ENCODE data around the gene CSNK1A1. TPM values are rescaled to one million over a fixed set of nuclear protein-coding genes. Genes with fewer than 3 reads are reported as not detected.
"Not testable (repeated sequence)": the region's sequence is repeated elsewhere in the genome, so short reads cannot be mapped to it uniquely, and the experiment has no call there.

The CSNK1A1 gene
- total and polyA plus RNA-seq, 2 experiments from 2014 or later, result 106 to 231 TPM

DNA sequence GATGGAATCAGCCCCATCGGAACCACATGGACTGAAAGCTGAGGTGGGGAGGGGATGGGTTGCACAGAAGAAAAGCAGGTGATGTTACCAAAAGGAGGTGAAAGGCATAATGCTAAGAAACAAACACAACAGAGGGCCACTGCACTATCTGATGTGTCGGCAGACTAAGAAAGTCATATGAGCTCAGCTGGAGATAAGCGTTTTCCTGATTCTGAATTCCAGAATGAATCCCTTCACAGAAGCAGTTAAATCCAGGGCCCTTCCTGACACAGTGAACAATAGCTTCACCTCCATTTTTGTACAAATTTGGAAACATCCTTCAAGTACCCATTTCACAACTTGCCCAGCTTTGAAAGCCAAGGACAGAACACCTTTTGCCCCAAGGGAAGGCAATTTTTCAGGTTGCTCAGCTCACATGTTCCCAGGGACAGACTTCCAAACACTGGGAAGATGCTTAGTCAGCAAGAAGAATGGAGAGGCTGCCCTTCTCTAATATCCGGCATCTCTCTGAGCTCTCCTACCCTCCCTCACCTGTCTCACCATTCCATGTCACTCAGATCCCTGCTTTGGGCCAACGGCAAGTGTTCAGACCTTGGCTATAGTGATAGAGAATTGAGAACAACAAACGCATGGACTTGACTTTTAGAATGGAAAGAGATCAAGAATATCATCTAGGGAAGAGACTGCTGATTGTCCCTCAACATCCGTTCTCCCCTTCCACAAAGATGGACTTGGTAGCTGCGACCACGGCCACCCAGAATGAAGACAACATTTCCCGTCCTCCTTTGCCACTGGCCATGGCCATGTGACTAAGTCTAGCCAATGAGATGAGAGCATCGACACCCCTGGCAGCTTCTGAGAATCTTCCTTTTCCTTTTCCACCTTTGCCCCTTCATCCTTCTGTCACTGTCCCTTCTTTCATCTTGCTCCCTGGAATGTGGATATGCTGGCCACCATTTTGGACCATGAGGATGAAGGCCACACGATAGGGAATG is 103.6 kb downstream of the CSNK1A1 start:
- peak overlapping the region; percentile 33 for H2AFZ ChIP-seq
- H4K20me1 ChIP-seq (ENCODE audit: insufficient read depth, poor library complexity, severe bottlenecking), result no peaks in the 10 kb centered on the region
- H3K27me3 ChIP-seq, result no peaks in the 10 kb centered on the region
- H3K36me3 ChIP-seq (replicated peaks; ENCODE audit: insufficient read depth, low read depth), result no peaks in the 10 kb centered on the region
- H3K79me2 ChIP-seq, result no peaks in the 10 kb centered on the region
- no peak for TF ChIP-seq EZH2 (IDR thresholded peaks at IDR 0.05; ENCODE audit: borderline replicate concordance)
- TF ChIP-seq, protein P1, sequence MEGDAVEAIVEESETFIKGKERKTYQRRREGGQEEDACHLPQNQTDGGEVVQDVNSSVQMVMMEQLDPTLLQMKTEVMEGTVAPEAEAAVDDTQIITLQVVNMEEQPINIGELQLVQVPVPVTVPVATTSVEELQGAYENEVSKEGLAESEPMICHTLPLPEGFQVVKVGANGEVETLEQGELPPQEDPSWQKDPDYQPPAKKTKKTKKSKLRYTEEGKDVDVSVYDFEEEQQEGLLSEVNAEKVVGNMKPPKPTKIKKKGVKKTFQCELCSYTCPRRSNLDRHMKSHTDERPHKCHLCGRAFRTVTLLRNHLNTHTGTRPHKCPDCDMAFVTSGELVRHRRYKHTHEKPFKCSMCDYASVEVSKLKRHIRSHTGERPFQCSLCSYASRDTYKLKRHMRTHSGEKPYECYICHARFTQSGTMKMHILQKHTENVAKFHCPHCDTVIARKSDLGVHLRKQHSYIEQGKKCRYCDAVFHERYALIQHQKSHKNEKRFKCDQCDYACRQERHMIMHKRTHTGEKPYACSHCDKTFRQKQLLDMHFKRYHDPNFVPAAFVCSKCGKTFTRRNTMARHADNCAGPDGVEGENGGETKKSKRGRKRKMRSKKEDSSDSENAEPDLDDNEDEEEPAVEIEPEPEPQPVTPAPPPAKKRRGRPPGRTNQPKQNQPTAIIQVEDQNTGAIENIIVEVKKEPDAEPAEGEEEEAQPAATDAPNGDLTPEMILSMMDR (IDR thresholded peaks at IDR 0.05; ENCODE audit: poor library complexity), result no peak
- H3K27ac ChIP-seq, result peak overlapping the region; percentile 86
- WGBS (ENCODE audit: low lambda C conversion rate, missing lambda C conversion rate), result 79% methylated on average over 12 of the region's 12 CpGs
- H3K4me2 ChIP-seq, result no peak overlapping the region
- no peak for DNase-seq (ENCODE audit: low spot score)
- H3K9me2 ChIP-seq (replicated peaks; ENCODE audit: insufficient read depth), result no peaks in the 10 kb centered on the region
- no peaks in the 10 kb centered on the region for H3K9me3 ChIP-seq (ENCODE audit: low read depth)
- H3K4me1 ChIP-seq (ENCODE audit: insufficient read depth), result peaks cover 22% of the 10 kb centered on the region
- no peak overlapping the region for H3K4me3 ChIP-seq

DNA sequence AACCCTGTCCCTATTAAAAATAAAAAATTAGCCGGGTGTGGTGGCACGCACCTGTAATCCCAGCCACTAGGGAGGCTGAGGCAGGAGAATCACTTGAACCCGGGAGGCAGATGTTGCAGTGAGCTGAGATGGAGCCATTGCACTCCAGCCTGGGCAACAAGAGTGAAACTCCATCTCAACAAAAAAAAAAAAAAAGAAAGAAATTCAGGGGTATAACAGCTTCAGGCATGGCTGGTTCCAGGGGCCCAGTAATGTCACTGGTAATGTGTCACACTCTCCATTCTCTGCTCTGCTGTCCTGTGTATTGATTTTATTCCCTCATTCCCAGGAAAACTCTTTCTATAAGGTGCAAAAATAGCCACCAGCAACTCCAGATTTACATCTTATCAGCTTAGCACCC is 104.4 kb downstream of the CSNK1A1 start:
- not testable (repeated sequence) for H3K9me2 ChIP-seq (replicated peaks; ENCODE audit: insufficient read depth); H2AFZ ChIP-seq; H4K20me1 ChIP-seq (ENCODE audit: insufficient read depth, poor library complexity, severe bottlenecking); H3K4me2 ChIP-seq; H3K27me3 ChIP-seq; H3K4me3 ChIP-seq; H3K9me3 ChIP-seq (ENCODE audit: low read depth); DNase-seq (ENCODE audit: low spot score); H3K36me3 ChIP-seq (replicated peaks; ENCODE audit: insufficient read depth, low read depth); H3K79me2 ChIP-seq
- WGBS (ENCODE audit: low lambda C conversion rate, missing lambda C conversion rate), result 95% methylated on average over 3 of the region's 3 CpGs
- Histone ChIP-seq H3K27ac (peak overlapping the region; percentile 86), H3K4me1 (ENCODE audit: insufficient read depth) (peaks cover 14% of the 10 kb centered on the region)

DNA sequence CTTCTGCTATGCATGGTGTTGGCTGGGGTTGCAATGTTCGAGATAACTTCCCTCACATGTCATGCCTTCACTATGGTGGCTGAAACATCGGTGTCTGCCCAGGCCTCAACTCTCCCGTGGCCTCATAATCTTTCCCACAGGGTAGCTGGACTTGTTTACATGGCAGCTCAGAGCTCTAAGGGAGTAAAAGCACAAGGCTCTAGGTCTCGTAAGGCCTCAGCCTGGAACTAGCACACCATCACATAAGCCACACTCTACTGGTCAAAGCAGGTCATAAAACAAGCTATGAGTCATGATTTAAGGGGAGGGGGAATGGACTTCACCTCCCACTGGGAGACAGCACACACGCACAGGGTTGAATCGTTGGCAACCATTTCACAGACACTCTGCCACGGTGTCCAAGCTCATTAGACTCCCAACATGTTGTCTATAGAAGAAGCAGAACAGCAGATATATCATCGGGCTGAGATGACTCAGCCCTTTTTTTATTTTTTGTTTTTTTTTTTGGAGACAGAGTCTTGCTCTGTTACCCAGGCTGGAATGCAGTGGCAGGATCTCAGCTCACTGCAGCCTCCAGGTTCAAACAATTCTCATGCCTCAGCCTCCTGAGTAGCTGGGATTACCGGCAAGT is 105.4 kb downstream of the CSNK1A1 start:
- H4K20me1 ChIP-seq (ENCODE audit: insufficient read depth, poor library complexity, severe bottlenecking), result no peaks in the 10 kb centered on the region
- H3K79me2 ChIP-seq, result no peaks in the 10 kb centered on the region
- TF ChIP-seq, protein P1 (IDR thresholded peaks at IDR 0.05; ENCODE audit: poor library complexity), result no peak
- TF ChIP-seq EZH2phosphoT487 (IDR thresholded peaks at IDR 0.05; ENCODE audit: low read depth, severe bottlenecking, unreplicated experiment) (no peak), EZH2 (IDR thresholded peaks at IDR 0.05; ENCODE audit: borderline replicate concordance) (no peak)
- H3K9me2 ChIP-seq (replicated peaks; ENCODE audit: insufficient read depth), result no peaks in the 10 kb centered on the region
- DNase-seq (ENCODE audit: low spot score), result peak; percentile 85
- H3K9me3 ChIP-seq (ENCODE audit: low read depth), result no peaks in the 10 kb centered on the region
- 43% methylated on average over 9 of the region's 9 CpGs for WGBS (ENCODE audit: low lambda C conversion rate, missing lambda C conversion rate)
- H3K36me3 ChIP-seq (replicated peaks; ENCODE audit: insufficient read depth, low read depth), result no peaks in the 10 kb centered on the region
- peak overlapping the region; percentile 0 for H2AFZ ChIP-seq
- H3K4me1 ChIP-seq (ENCODE audit: insufficient read depth), result peaks cover 7% of the 10 kb centered on the region
- no peak overlapping the region for H3K4me3 ChIP-seq
- peak overlapping the region; percentile 86 for H3K27ac ChIP-seq
- H3K4me2 ChIP-seq, result no peak overlapping the region
- no peaks in the 10 kb centered on the region for H3K27me3 ChIP-seq

DNA sequence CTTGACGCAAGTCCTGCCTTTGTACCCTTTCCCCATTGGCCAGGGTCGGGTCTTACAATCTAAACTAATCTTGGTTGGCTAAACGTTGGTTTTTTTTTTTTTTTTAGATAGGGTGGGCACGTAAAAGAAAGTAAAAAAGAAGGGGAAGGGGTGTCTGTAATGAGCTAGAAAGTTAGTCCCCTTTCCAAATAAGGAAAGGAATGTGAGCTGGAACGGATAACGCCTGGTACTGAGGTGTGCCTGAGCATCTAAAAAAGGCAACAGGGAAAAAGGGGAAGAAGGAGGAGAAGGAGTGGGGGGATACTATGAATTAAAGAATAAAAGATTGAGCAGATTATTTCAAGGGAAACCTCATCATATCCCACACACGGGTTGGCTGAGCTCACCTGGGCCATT is 105.9 kb downstream of the CSNK1A1 start:
- Histone ChIP-seq H3K4me1 (ENCODE audit: insufficient read depth) (peaks cover 1% of the 10 kb centered on the region), H3K4me3 (no peak overlapping the region), H3K79me2 (no peaks in the 10 kb centered on the region), H3K9me3 (ENCODE audit: low read depth) (no peaks in the 10 kb centered on the region), H3K27me3 (no peaks in the 10 kb centered on the region), H3K36me3 (replicated peaks; ENCODE audit: insufficient read depth, low read depth) (no peaks in the 10 kb centered on the region), H2AFZ (peak overlapping the region; percentile 0), H3K4me2 (no peak overlapping the region), H3K9me2 (replicated peaks; ENCODE audit: insufficient read depth) (no peaks in the 10 kb centered on the region), H4K20me1 (ENCODE audit: insufficient read depth, poor library complexity, severe bottlenecking) (no peaks in the 10 kb centered on the region), H3K27ac (peak overlapping the region; percentile 86)
- DNase-seq (ENCODE audit: low spot score), result no peak
- TF ChIP-seq, protein P1 (IDR thresholded peaks at IDR 0.05; ENCODE audit: poor library complexity), result no peak
- TF ChIP-seq EZH2 (IDR thresholded peaks at IDR 0.05; ENCODE audit: borderline replicate concordance), result no peak
- no peak for TF ChIP-seq EZH2phosphoT487 (IDR thresholded peaks at IDR 0.05; ENCODE audit: low read depth, severe bottlenecking, unreplicated experiment)
- 46% methylated on average over 7 of the region's 7 CpGs for WGBS (ENCODE audit: low lambda C conversion rate, missing lambda C conversion rate)

DNA sequence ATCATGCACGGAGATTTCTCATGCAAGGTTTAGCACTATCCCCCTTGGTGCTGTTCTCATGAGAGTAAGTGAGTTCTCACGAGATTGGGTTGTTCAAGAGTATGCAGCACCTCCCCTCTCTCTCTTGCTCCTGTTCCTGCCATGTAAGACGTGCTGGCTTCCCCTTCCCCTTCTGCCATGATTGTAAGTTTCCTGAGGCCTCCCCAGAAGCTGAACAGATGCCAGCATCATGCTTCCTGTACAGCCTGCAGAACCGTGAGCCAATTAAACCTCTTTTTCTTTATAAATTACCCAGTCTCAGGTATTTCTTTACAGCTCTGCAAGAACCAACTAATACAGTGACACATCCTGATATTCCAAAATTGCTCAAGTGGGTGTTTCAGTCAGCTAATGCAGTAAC is 106.8 kb downstream of the CSNK1A1 start:
- not testable (repeated sequence) for H2AFZ ChIP-seq; H3K4me3 ChIP-seq; DNase-seq (ENCODE audit: low spot score)

More for the DNA sequence above, 106.8 kb downstream of the CSNK1A1 start:
- H3K27me3 ChIP-seq; H4K20me1 ChIP-seq (ENCODE audit: insufficient read depth, poor library complexity, severe bottlenecking); H3K9me3 ChIP-seq (ENCODE audit: low read depth); H3K79me2 ChIP-seq; H3K9me2 ChIP-seq (replicated peaks; ENCODE audit: insufficient read depth); H3K4me2 ChIP-seq; H3K36me3 ChIP-seq (replicated peaks; ENCODE audit: insufficient read depth, low read depth); H3K4me1 ChIP-seq (ENCODE audit: insufficient read depth): not testable (repeated sequence)
- 97% methylated on average over 4 of the region's 4 CpGs for WGBS (ENCODE audit: low lambda C conversion rate, missing lambda C conversion rate)
- H3K27ac ChIP-seq, result peak overlapping the region; percentile 86
